SU-DHL-6 (cell line): Measurements from ENCODE around the gene BRD4.

ENCODE experiments used
- CTCF ChIP-seq: fragments of 200-600 bp; sonication (generic); IDR thresholded peaks from one replicate; pipeline ENCODE4 v1.5.1; 2017; ENCODE audit warnings: antibody characterized with exemption, mild to moderate bottlenecking, low read length, moderate library complexity; ENCODE audit not compliant: insufficient read depth, poor library complexity, severe bottlenecking
- EZH2phosphoT487 ChIP-seq: fragments of 200-600 bp; sonication (generic), shearing (Covaris generic); conservative IDR thresholded peaks from 2 replicates; pipeline ENCODE4 v1.6.1; 2018; ENCODE audit warnings: mild to moderate bottlenecking, antibody characterized with exemption, low read length, moderate library complexity, mixed read lengths

GRCh38 chr19:15253061-15253460, 79.3 kb downstream of the BRD4 start:
- TF ChIP-seq CTCF (no peak), EZH2phosphoT487 (no peak)
